Placental epithelial cell (primary cell): ENCODE data around the gene PIAS3. TPM values are rescaled to one million over a fixed set of nuclear protein-coding genes. Genes with fewer than 3 reads are reported as not detected.

Experiments used
- small RNA-seq: library from RNA; depleted of rRNA; stranded (forward); fragments of <200 nt; gene quantifications from one replicate; pipeline ENCODE3, GENCODE V24; 2012
- total RNA-seq: library from RNA; depleted of rRNA; stranded (reverse); fragments of >200 nt; gene quantifications from 2 replicates; pipeline ENCODE4 v1.2.3, GENCODE V29; 2012

Gene PIAS3
- total RNA-seq: 35.4 and 41.2 TPM in 2 replicates

GRCh38 chr1:145858901-145859490 is at the start of gene PIAS3:
Gene PIAS3, minus strand, starts transcription at chr1:145859081. Its CDS starts 91 bp downstream, at chr1:145858990.

DNA sequence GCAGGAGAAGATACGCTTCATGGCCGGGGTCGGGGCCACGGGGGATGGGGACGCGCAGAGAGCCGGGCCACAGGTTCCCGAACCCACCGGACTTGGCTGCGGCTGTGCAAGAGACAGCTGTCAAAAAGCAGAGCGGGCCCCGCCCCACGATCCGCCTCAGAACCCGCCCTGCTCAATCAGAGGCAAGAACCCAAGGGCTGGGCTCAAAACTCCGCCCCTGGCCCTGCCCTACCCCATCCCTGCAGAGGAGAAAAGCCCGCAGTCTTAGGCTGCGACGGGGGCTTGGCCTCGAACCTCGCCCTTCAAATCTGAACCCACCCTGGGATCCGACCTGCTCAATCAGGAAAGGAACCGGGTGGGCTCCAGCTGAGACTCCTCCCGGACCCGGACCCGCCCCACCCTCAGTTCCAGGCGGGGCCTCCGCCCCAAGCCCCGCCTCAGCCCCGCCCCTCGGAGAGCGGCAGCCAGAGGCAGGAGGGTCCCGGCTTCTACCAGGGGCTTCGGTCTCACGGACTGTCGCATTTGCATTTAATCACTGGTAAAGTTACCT is 26.9 kb upstream of the PIAS3 start, which contains the start of gene ANKRD35:
ANKRD35 (minus strand) TSS at position 129 of the 550 bp plus-strand sequence; CDS start at position 21, 108 bp downstream.

GRCh38 chr1:145845514-145846161 is 13.2 kb downstream of the PIAS3 start, which contains the start of gene NUDT17:
Gene NUDT17, plus strand, starts transcription at chr1:145845630. Its CDS starts 11 bp downstream, at chr1:145845641.

GRCh38 chr1:145823565-145824498 is 35.0 kb downstream of the PIAS3 start, which contains the start of the genes POLR3C and RNF115:
Gene POLR3C, plus strand, starts transcription at chr1:145824200. Its CDS starts 1,577 bp downstream, at chr1:145825777.
Gene RNF115, minus strand, starts transcription at chr1:145824095. Its CDS starts 222 bp downstream, at chr1:145823873.

Small RNA genes lying within 50 kb of the gene (small RNA-seq; reads per million reads assigned to genes)
- gene MIR6736: not detected

Other genes with a start within 250 kb of the PIAS3 start
- 190 and 204 TPM in 2 replicates for gene PDZK1, start 151.7 kb downstream of the PIAS3 start, total RNA-seq
- gene CD160, start 139.6 kb downstream of the PIAS3 start, total RNA-seq: under 0.01 TPM in 1 of 2 replicates, not detected in the other
- 10.5 and 11.8 TPM in 2 replicates for gene RNF115, start 35.0 kb downstream of the PIAS3 start, total RNA-seq
- 36.2 and 41.6 TPM in 2 replicates for gene POLR3C, start 34.9 kb downstream of the PIAS3 start, total RNA-seq
- gene NUDT17, start 13.5 kb downstream of the PIAS3 start, total RNA-seq: 2.7 and 3.0 TPM in 2 replicates
- gene ANKRD35, start 26.8 kb upstream of the PIAS3 start, total RNA-seq: 2.0 and 7.9 TPM in 2 replicates
- gene ITGA10, start 51.0 kb upstream of the PIAS3 start, total RNA-seq: 0.33 and 0.79 TPM in 2 replicates
- gene PEX11B, start 59.6 kb upstream of the PIAS3 start, total RNA-seq: 29.1 and 30.7 TPM in 2 replicates
- 46.7 and 84.0 TPM in 2 replicates for gene RBM8A, start 68.4 kb upstream of the PIAS3 start, total RNA-seq
- gene LIX1L, start 98.9 kb upstream of the PIAS3 start, total RNA-seq: 7.9 and 12.5 TPM in 2 replicates
- 0.22 and 0.39 TPM in 2 replicates for gene ANKRD34A, start 105.5 kb upstream of the PIAS3 start, total RNA-seq
- gene POLR3GL, start 105.6 kb upstream of the PIAS3 start, total RNA-seq: 5.5 and 6.8 TPM in 2 replicates
- gene TXNIP, start 137.5 kb upstream of the PIAS3 start, total RNA-seq: 161 and 941 TPM in 2 replicates
- gene HJV, start 162.7 kb upstream of the PIAS3 start, total RNA-seq: not detected in 2 replicates